SK-N-SH (cell line): ENCODE measurements around the gene ZNF664. TPM values are rescaled to one million over a fixed set of nuclear protein-coding genes. Genes with fewer than 3 reads are reported as not detected.

Source experiments
- CTCF ChIA-PET: fragments of 300-600, 350-600 bp; formaldehyde crosslinking; extraction: SDS; loops from one replicate; lab custom pipeline; 2021; lab: Yijun Ruan, JAX
- POLR2A ChIA-PET: fragments of 350-600 bp; sonication (Branson Sonifier 250); formaldehyde crosslinking; extraction: SDS; loops from one replicate; lab custom pipeline; 2020; ENCODE audit warnings: antibody characterized with exemption, inconsistent platforms; lab: Yijun Ruan, JAX
- DNase-seq: peaks from one replicate; pipeline ENCODE4 v3.0.0; 2012
- H2AFZ ChIP-seq: fragments of 200-600 bp; sonication (generic); 2 replicates; pipeline ENCODE4 v1.8.1; 2016; ENCODE audit warnings: antibody characterized with exemption, mild to moderate bottlenecking, low read depth
- H3F3A ChIP-seq: fragments of 200-600 bp; sonication (generic); replicated peaks from 2 replicates; pipeline ENCODE3; 2016; ENCODE audit warnings: antibody characterized with exemption, mild to moderate bottlenecking; ENCODE audit not compliant: insufficient read depth
- H3K27ac ChIP-seq, 2 experiments: fragments of 200-500 bp in 1 of 2; fragments of 200-600 bp in 1 of 2; sonication (Bioruptor generic) in 1 of 2; sonication (generic), shearing (Covaris generic) in 1 of 2; 2 replicates each; pipeline versions ENCODE4 v1.5.1 to v1.6.1; 2014 to 2016; ENCODE audit warnings: low read depth in 2 of 2, inconsistent platforms in 1 of 2, low read length in 1 of 2, mild to moderate bottlenecking in 1 of 2, mixed read lengths in 1 of 2
- H3K27me3 ChIP-seq: fragments of 200-600 bp; sonication (generic), shearing (Covaris generic); 2 replicates; pipeline ENCODE4 v1.6.1; 2016; ENCODE audit warnings: mixed run types; ENCODE audit not compliant: insufficient read depth
- H3K36me3 ChIP-seq, 2 experiments: fragments of 200-500 bp in 1 of 2; fragments of 200-600 bp in 1 of 2; sonication (Bioruptor generic) in 1 of 2; sonication (generic) in 1 of 2; replicated peaks in 1 of 2; 2 replicates each; pipeline versions ENCODE3 to v1.5.1; 2014 to 2016; ENCODE audit warnings: low read length in 1 of 2, mild to moderate bottlenecking in 1 of 2; ENCODE audit not compliant: insufficient read depth in 2 of 2, control insufficient read depth in 1 of 2
- H3K4me1 ChIP-seq, 2 experiments: fragments of 200-500 bp in 1 of 2; fragments of 200-600 bp in 1 of 2; sonication (Bioruptor generic) in 1 of 2; sonication (generic), shearing (Covaris generic) in 1 of 2; 2 replicates each; pipeline versions ENCODE4 v1.5.1 to v1.6.1; 2014 to 2016; ENCODE audit warnings: low read depth in 1 of 2, low read length in 1 of 2, mixed run types in 1 of 2; ENCODE audit not compliant: insufficient read depth in 2 of 2, control insufficient read depth in 1 of 2
- H3K4me2 ChIP-seq: fragments of 200-600 bp; sonication (generic), shearing (Covaris generic); 2 replicates; pipeline ENCODE4 v1.6.1; 2017; ENCODE audit warnings: mixed run types
- H3K4me3 ChIP-seq, 2 experiments: fragments of 200-500 bp in 1 of 2; fragments of 200-600 bp in 1 of 2; sonication (Bioruptor generic) in 1 of 2; sonication (generic), shearing (Covaris generic) in 1 of 2; 2 replicates each; pipeline versions ENCODE4 v1.5.1 to v1.8.1; 2014 to 2016; ENCODE audit warnings: low read depth in 2 of 2, inconsistent platforms in 1 of 2, low read length in 1 of 2, mild to moderate bottlenecking in 1 of 2, mixed read lengths in 1 of 2, moderate library complexity in 1 of 2
- H3K79me2 ChIP-seq: fragments of 200-600 bp; sonication (generic); 2 replicates; pipeline ENCODE4 v1.8.1; 2017; ENCODE audit warnings: mild to moderate bottlenecking; ENCODE audit not compliant: insufficient read depth
- H3K9ac ChIP-seq: fragments of 200-600 bp; sonication (generic); 2 replicates; pipeline ENCODE4 v1.6.1; 2017; ENCODE audit warnings: mixed run types
- H3K9me2 ChIP-seq: fragments of 200-600 bp; sonication (generic); 2 replicates; pipeline ENCODE4 v1.6.1; 2017; ENCODE audit warnings: mixed run types
- H3K9me3 ChIP-seq: fragments of 200-600 bp; sonication (generic); 2 replicates; pipeline ENCODE4 v1.6.1; 2017; ENCODE audit warnings: mixed run types, mild to moderate bottlenecking, moderate library complexity
- H4K20me1 ChIP-seq: fragments of 200-600 bp; sonication (generic); 2 replicates; pipeline ENCODE4 v1.6.1; 2017; ENCODE audit warnings: mild to moderate bottlenecking, mixed run types; ENCODE audit not compliant: insufficient read depth
- CHD2 ChIP-seq: fragments of 150-350 bp; IDR thresholded peaks from 2 replicates; pipeline ENCODE4 v1.6.1; 2018; ENCODE audit warnings: low read length; ENCODE audit not compliant: partially characterized antibody
- ELF1 ChIP-seq: IDR thresholded peaks from 2 replicates; pipeline ENCODE4 v1.4.0; 2012
- EP300 ChIP-seq, 2 experiments: IDR thresholded peaks; 2 replicates each; pipeline versions ENCODE4 v1.4.0 to v1.6.1; 2012; ENCODE audit warnings: borderline replicate concordance in 1 of 2, low read depth in 1 of 2, low read length in 1 of 2
- FOSL2 ChIP-seq: IDR thresholded peaks from 2 replicates; pipeline ENCODE4 v1.4.0; 2012; ENCODE audit warnings: low read depth, mild to moderate bottlenecking, moderate library complexity, borderline replicate concordance
- FOXM1 ChIP-seq: IDR thresholded peaks from 2 replicates; pipeline ENCODE4 v1.4.0; 2012; ENCODE audit warnings: low read depth, mild to moderate bottlenecking
- GATA2 ChIP-seq: sonication (generic); formaldehyde crosslinking; IDR thresholded peaks from 2 replicates; pipeline ENCODE4 v1.5.0; 2020; ENCODE audit warnings: mild to moderate bottlenecking, missing genetic modification reagents
- IRF3 ChIP-seq: fragments of 150-350 bp; IDR thresholded peaks from 2 replicates; pipeline ENCODE4 v1.6.1; 2016; ENCODE audit warnings: mild to moderate bottlenecking, low read depth, low read length
- JUND ChIP-seq: IDR thresholded peaks from 2 replicates; pipeline ENCODE4 v1.4.0; 2012
- MEF2A ChIP-seq: IDR thresholded peaks from 2 replicates; pipeline ENCODE4 v1.4.0; 2012; ENCODE audit warnings: low read depth, borderline replicate concordance
- NFIC ChIP-seq: IDR thresholded peaks from 2 replicates; pipeline ENCODE4 v1.4.0; 2012; ENCODE audit warnings: borderline replicate concordance
- RAD21 ChIP-seq: IDR thresholded peaks from 2 replicates; pipeline ENCODE4 v1.6.1; 2012; ENCODE audit warnings: mild to moderate bottlenecking, low read length
- SIN3A ChIP-seq: IDR thresholded peaks from 2 replicates; pipeline ENCODE4 v1.6.1; 2012; ENCODE audit warnings: low read depth, mild to moderate bottlenecking, low read length, moderate library complexity, borderline replicate concordance
- SMC3 ChIP-seq: IDR thresholded peaks from 2 replicates; pipeline ENCODE4 v1.6.1; 2012; ENCODE audit warnings: low read depth, low read length, improper control_type of control experiment
- TAF1 ChIP-seq: IDR thresholded peaks from 2 replicates; pipeline ENCODE4 v1.6.1; 2012; ENCODE audit warnings: low read depth, mild to moderate bottlenecking, low read length, moderate library complexity, borderline replicate concordance
- TCF12 ChIP-seq: IDR thresholded peaks from 2 replicates; pipeline ENCODE4 v1.4.0; 2012
- TEAD4 ChIP-seq: IDR thresholded peaks from 2 replicates; pipeline ENCODE4 v1.4.0; 2012; ENCODE audit warnings: mild to moderate bottlenecking, borderline replicate concordance; ENCODE audit not compliant: insufficient read depth
- USF1 ChIP-seq: IDR thresholded peaks from 2 replicates; pipeline ENCODE4 v1.4.0; 2012; ENCODE audit warnings: low read depth, borderline replicate concordance
- YY1 ChIP-seq: IDR thresholded peaks from 2 replicates; pipeline ENCODE4 v1.4.0; 2012; ENCODE audit warnings: low read depth, mild to moderate bottlenecking
- WGBS: methylation state at CpG from one replicate; pipeline ENCODE4 v1.1.6; 2017; ENCODE audit warnings: low lambda C conversion rate; 5-methylcytosine and 5-hydroxymethylcytosine counted together
- polyA plus RNA-seq, 3 experiments: library from polyadenylated mRNA; depleted of rRNA; stranded (reverse); fragments of >200 nt; gene quantifications; 2 replicates each; pipeline ENCODE4 v1.2.3, GENCODE V29; 2012
- TF ChIP-seq, protein P1 (sequence below): IDR thresholded peaks from 2 replicates; pipeline ENCODE4 v1.4.0; 2012; ENCODE audit warnings: low read depth
- TF ChIP-seq, protein P2 (sequence below): IDR thresholded peaks from 2 replicates; pipeline ENCODE4 v1.6.1; 2012; ENCODE audit warnings: mild to moderate bottlenecking, low read depth, low read length, moderate library complexity

The ZNF664 gene
- polyA plus RNA-seq, 1 of the 3 experiments (the other 2 are of a cell fraction) = 34.9 TPM

- CTCF ChIA-PET = interaction anchor here (0.6 to 1.9 kb wide), 3 partner anchors 16 to 33 kb away, joined by 3 to 6 read pairs (median 6); no protein-coding TSS in a partner anchor
- H3K9ac ChIP-seq = no peak overlapping the region
- 100% methylated on average over 5 of the region's 5 CpGs for whole genome bisulfite sequencing
- H3K36me3 ChIP-seq = peaks cover 11 to 62% of the 10 kb centered on the region in 2 experiments
- no peak overlapping the region for H3K4me3 ChIP-seq
- DNase-seq = no peak
- POLR2A ChIA-PET = interaction anchor here (1.5 kb wide), 1 partner anchor 289 kb away, joined by 3 read pairs; no protein-coding TSS in a partner anchor
- no peak overlapping the region for H2AFZ ChIP-seq
- 0 out of 2 replicates have a peak, but pooled peaks cover 4% of the 10 kb centered on the region for H4K20me1 ChIP-seq
- H3K4me2 ChIP-seq = no peak overlapping the region
- no peak overlapping the region; a peak in 1 of 4 replicates for H3K27ac ChIP-seq
- H3K4me1 ChIP-seq = peaks cover 3 to 25% of the 10 kb centered on the region in 2 experiments; a peak in 2 of 4 replicates
- no peaks in the 10 kb centered on the region for H3F3A ChIP-seq
- no peaks in the 10 kb centered on the region for H3K27me3 ChIP-seq
- H3K9me2 ChIP-seq = no peaks in the 10 kb centered on the region
- TF ChIP-seq SIN3A (no peak), FOXM1 (no peak), IRF3 (no peak), TEAD4 (no peak), FOSL2 (no peak), MEF2A (no peak), RAD21 (no peak), EP300 (IDR thresholded peaks at IDR 0.05; ENCODE audit: borderline replicate concordance in 1 of 2, low read depth in 1 of 2, low read length in 1 of 2) (no peak), JUND (no peak), NFIC (no peak), GATA2 (no peak), SMC3 (no peak), YY1 (no peak), TCF12 (no peak), ELF1 (no peak), CHD2 (no peak), TAF1 (no peak), USF1 (no peak)
- TF ChIP-seq, protein P1, sequence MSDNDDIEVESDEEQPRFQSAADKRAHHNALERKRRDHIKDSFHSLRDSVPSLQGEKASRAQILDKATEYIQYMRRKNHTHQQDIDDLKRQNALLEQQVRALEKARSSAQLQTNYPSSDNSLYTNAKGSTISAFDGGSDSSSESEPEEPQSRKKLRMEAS = no peak
- TF ChIP-seq, protein P2, sequence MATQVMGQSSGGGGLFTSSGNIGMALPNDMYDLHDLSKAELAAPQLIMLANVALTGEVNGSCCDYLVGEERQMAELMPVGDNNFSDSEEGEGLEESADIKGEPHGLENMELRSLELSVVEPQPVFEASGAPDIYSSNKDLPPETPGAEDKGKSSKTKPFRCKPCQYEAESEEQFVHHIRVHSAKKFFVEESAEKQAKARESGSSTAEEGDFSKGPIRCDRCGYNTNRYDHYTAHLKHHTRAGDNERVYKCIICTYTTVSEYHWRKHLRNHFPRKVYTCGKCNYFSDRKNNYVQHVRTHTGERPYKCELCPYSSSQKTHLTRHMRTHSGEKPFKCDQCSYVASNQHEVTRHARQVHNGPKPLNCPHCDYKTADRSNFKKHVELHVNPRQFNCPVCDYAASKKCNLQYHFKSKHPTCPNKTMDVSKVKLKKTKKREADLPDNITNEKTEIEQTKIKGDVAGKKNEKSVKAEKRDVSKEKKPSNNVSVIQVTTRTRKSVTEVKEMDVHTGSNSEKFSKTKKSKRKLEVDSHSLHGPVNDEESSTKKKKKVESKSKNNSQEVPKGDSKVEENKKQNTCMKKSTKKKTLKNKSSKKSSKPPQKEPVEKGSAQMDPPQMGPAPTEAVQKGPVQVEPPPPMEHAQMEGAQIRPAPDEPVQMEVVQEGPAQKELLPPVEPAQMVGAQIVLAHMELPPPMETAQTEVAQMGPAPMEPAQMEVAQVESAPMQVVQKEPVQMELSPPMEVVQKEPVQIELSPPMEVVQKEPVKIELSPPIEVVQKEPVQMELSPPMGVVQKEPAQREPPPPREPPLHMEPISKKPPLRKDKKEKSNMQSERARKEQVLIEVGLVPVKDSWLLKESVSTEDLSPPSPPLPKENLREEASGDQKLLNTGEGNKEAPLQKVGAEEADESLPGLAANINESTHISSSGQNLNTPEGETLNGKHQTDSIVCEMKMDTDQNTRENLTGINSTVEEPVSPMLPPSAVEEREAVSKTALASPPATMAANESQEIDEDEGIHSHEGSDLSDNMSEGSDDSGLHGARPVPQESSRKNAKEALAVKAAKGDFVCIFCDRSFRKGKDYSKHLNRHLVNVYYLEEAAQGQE = no peak
- TF ChIP-seq, all 33 proteins: peak for 0
- H3K9me3 ChIP-seq = no peaks in the 10 kb centered on the region
- H3K79me2 ChIP-seq = peaks cover 31% of the 10 kb centered on the region; the same call in 1 of the 2 replicates
These were observed 27.1 kb downstream of the ZNF664 start for GRCh38 chr12:124000111-124000510.
